Mesothelial cell of epicardium (in vitro differentiated cells): ENCODE data around the gene HCN4. TPM values are rescaled to one million over a fixed set of nuclear protein-coding genes. Genes with fewer than 3 reads are reported as not detected.

ENCODE experiments used
- DNase-seq, 2 experiments: peaks; one replicate each; pipeline ENCODE4 v3.0.0; 2021; ENCODE audit warnings: low spot score in 2 of 2; ENCODE audit not compliant: unreplicated experiment in 2 of 2
- H3K27ac Mint-ChIP-seq: 2 replicates; pipeline ENCODE4 v1.8.0; 2021; ENCODE audit warnings: mixed read lengths
- H3K27me3 Mint-ChIP-seq: 2 replicates; pipeline ENCODE4 v1.8.0; 2021; ENCODE audit warnings: low read depth, mixed read lengths
- H3K36me3 Mint-ChIP-seq: 2 replicates; pipeline ENCODE4 v1.8.0; 2021; ENCODE audit warnings: mixed read lengths
- H3K4me1 Mint-ChIP-seq: 2 replicates; pipeline ENCODE4 v1.8.0; 2021; ENCODE audit warnings: mixed read lengths
- H3K4me3 Mint-ChIP-seq: 2 replicates; pipeline ENCODE4 v1.8.0; 2021; ENCODE audit warnings: mild to moderate bottlenecking, moderate library complexity, mixed read lengths
- H3K9me3 Mint-ChIP-seq: 2 replicates; pipeline ENCODE4 v1.8.0; 2021; ENCODE audit warnings: mixed read lengths
- total RNA-seq: library from RNA; stranded (reverse); gene quantifications from 3 replicates; pipeline ENCODE4 v1.2.1, GENCODE V29; 2021
- TF ChIP-seq, protein P1 (sequence below): fragments of 200-600 bp; sonication (generic); IDR thresholded peaks from one replicate; pipeline ENCODE4 v1.5.0; 2021; ENCODE audit warnings: antibody characterized with exemption; ENCODE audit not compliant: unreplicated experiment

HCN4 gene
- total RNA-seq, 1 donor from 2014 or later: 0.69 TPM

DNA sequence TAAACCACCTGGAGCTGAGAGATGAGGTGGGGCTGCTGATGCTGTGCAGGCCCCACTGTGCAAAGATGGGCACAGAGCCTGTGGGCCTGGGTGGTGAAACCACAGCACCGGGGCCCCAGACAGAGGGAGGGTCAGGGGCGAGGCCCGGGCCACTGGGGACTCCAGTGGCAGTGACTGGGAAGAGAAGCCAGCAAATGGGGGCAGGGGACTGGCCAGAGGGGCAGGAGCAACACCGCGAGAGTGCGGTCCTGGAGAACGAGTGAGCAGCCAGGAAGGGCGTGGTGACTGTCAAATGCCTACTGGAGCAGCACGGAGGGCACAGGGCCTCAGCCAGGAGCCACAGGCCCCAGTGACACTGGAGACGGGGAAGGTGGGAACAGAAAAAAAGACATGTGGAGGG lies 39.8 kb downstream of the HCN4 start:
- Mint-ChIP-seq H3K4me3 (no peak overlapping the region), H3K27ac (no peak overlapping the region), H3K4me1 (no peaks in the 10 kb centered on the region), H3K9me3 (no peaks in the 10 kb centered on the region), H3K36me3 (no peaks in the 10 kb centered on the region), H3K27me3 (no peaks in the 10 kb centered on the region)
- no peak for DNase-seq
- TF ChIP-seq, protein P1, sequence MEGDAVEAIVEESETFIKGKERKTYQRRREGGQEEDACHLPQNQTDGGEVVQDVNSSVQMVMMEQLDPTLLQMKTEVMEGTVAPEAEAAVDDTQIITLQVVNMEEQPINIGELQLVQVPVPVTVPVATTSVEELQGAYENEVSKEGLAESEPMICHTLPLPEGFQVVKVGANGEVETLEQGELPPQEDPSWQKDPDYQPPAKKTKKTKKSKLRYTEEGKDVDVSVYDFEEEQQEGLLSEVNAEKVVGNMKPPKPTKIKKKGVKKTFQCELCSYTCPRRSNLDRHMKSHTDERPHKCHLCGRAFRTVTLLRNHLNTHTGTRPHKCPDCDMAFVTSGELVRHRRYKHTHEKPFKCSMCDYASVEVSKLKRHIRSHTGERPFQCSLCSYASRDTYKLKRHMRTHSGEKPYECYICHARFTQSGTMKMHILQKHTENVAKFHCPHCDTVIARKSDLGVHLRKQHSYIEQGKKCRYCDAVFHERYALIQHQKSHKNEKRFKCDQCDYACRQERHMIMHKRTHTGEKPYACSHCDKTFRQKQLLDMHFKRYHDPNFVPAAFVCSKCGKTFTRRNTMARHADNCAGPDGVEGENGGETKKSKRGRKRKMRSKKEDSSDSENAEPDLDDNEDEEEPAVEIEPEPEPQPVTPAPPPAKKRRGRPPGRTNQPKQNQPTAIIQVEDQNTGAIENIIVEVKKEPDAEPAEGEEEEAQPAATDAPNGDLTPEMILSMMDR: no peak

DNA sequence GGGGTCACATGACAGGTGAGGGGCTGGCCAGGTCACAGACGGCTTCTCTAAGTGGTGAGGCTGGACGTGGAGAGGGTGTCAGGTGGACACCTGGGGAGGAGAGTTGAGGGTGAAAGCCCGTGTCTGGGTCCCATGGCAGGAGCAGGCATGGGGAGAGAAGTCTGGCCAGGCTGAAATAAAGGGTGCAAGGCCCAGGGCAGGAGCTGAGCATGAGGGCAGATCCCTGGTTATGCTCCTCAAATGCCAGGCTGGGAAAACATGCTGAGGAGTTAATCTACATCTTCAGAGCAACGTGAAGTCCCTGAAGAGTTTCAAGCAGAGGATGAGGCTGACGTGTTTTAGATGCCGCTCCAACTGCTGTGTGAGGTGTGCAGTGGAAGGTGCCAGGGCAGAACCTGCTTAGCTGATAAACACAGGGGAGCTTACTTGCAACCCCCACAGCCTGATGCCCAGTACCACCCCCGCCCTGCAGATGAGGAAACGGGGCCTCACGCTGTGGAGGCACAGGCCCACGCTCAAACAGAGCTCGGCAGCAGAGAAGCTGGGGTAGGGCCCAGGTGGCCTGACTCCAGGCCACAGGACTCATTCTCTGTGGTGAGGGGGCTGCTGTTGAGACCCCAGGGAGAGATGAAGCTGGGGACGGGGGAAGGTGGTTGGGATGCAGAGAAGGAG lies 40.5 kb downstream of the HCN4 start:
- TF ChIP-seq, protein P1: no peak
- Mint-ChIP-seq H3K36me3 (no peaks in the 10 kb centered on the region), H3K27me3 (no peaks in the 10 kb centered on the region), H3K4me3 (no peak overlapping the region), H3K9me3 (no peaks in the 10 kb centered on the region), H3K4me1 (no peaks in the 10 kb centered on the region), H3K27ac (no peak overlapping the region)
- DNase-seq: no peak

DNA sequence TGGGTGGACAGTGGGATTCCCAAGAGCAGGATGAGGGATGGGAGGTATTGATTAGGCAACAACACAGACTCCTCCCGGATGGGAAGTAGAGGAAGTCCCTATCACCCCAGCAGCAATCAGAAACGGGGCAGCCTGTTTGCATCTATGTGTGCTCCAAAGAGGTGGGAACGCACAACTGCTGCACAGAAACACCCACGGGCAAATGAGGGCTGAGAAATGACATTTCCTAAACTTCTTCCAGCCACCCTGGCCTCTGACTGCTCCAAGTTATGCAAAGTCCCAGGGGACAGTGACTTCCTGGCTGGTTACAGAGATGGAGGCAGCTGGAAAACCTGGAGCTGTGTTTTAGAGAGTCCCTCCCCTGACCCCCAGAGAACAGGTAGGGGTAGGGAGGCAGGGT lies 42.6 kb downstream of the HCN4 start:
- TF ChIP-seq, protein P1: no peak
- H3K27me3 Mint-ChIP-seq: no peaks in the 10 kb centered on the region
- DNase-seq: no peak
- no peaks in the 10 kb centered on the region for H3K9me3 Mint-ChIP-seq
- H3K4me1 Mint-ChIP-seq: no peaks in the 10 kb centered on the region
- H3K36me3 Mint-ChIP-seq: no peaks in the 10 kb centered on the region
- no peak overlapping the region for H3K4me3 Mint-ChIP-seq
- no peak overlapping the region for H3K27ac Mint-ChIP-seq

DNA sequence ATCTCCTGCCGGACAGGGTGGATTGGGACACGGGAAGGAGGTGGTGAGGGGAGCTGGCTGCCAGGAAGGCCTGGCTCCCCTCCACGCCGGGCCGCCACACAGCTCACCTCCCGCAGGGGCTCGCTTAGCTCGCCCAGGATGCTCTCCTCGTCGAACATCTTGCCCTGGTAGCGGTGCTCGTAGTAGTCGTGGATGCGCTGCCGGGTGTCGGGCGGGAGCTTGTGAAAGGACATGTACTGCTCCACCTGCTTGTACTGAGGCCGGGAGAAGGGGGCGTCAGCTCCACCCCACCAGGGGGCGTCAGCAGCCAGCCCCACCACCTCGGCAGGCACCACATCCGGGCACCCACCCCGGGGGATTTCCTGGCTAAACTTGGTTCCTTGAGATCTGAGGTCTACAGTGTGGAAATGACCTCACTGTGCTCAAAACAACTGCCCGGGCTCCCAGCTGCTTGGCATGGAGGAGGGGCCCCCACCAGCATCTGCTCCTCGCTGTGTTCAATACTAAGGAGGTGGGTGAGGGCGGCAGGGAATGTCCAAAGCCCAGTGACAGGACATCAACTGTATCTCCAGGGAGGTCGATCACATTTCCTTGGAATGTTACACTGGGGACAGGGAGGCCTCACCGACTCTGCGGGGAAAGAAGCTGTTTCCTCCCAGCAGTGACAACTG lies 43.4 kb downstream of the HCN4 start:
- H3K27me3 Mint-ChIP-seq: peaks cover 2% of the 10 kb centered on the region

DNA sequence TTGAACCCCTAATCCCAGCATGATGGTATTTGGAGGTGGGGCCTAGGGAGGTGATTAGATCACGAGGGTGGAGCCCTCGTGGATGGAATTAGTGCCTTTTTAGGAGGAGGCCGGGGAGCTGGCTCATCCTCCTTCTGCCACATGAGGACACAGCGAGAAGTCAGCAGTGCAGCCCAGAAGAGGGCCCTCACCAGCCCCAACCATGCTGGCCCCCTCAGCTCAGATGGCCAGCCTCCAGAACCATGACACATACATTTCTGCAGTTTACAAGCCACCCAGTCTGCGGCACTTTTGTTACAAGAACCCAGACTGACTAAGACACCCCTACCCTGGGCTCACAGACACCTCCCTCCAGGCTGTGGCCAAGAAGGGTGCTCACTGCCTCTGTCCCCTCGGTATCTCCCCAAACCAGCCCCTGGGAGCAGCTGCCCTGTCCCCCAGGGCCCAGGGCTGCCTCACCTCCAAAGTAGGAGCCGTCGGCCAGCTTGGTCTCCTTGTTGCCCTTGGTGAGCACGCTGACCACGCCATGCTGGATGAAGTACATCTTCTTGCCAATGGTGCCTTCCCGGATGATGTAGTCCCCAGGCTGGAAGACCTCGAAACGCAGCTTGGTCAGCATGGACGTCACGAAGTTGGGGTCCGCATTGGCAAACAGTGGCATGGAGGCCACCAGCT lies 44.1 kb downstream of the HCN4 start:
- no peaks in the 10 kb centered on the region for H3K36me3 Mint-ChIP-seq
- no peak overlapping the region for H3K27ac Mint-ChIP-seq
- no peak overlapping the region for H3K4me3 Mint-ChIP-seq
- TF ChIP-seq, protein P1: no peak
- no peaks in the 10 kb centered on the region for H3K4me1 Mint-ChIP-seq
- peaks cover 6% of the 10 kb centered on the region for H3K27me3 Mint-ChIP-seq
- H3K9me3 Mint-ChIP-seq: no peaks in the 10 kb centered on the region
- DNase-seq: no peak

More for the DNA sequence above, 43.4 kb downstream of the HCN4 start:
- TF ChIP-seq, protein P1: no peak
- Mint-ChIP-seq H3K27ac (no peak overlapping the region), H3K4me1 (no peaks in the 10 kb centered on the region), H3K9me3 (no peaks in the 10 kb centered on the region), H3K4me3 (no peak overlapping the region), H3K36me3 (no peaks in the 10 kb centered on the region)
- no peak for DNase-seq
